Natural killer cell (primary cell): ENCODE data around the gene ATIC. TPM values are rescaled to one million over a fixed set of nuclear protein-coding genes. Genes with fewer than 3 reads are reported as not detected.

Source experiments
- ATAC-seq, 3 donors: fragments of 150-1000 bp in 2 of 3; fragments of 200-7000 bp in 1 of 3; cut with Tn5 transposase; 1 replicate in 1 of 3; 2 replicates in 2 of 3; pipeline ENCODE4 v1.10.0; 2021; ENCODE audit warnings: mild to moderate bottlenecking in 2 of 3, moderate library complexity in 2 of 3
- DNase-seq, 2 donors: peaks; one replicate each; pipeline versions ENCODE4 v3.0.0 to v3.0.0-alpha.2; 2013 to 2021; ENCODE audit warnings: mixed read lengths in 1 of 2
- H3K27ac ChIP-seq: one replicate; pipeline ENCODE4 v1.5.1; 2013; ENCODE audit warnings: mild to moderate bottlenecking, low read length
- H3K27me3 ChIP-seq: one replicate; pipeline ENCODE4 v1.6.1; 2013; ENCODE audit warnings: low read length; ENCODE audit not compliant: control insufficient read depth, insufficient read depth
- H3K36me3 ChIP-seq: one replicate; pipeline ENCODE4 v1.6.1; 2013; ENCODE audit warnings: low read length; ENCODE audit not compliant: control insufficient read depth, insufficient read depth
- H3K4me1 ChIP-seq: one replicate; pipeline ENCODE4 v1.6.1; 2013; ENCODE audit warnings: low read length; ENCODE audit not compliant: control insufficient read depth, insufficient read depth
- H3K4me3 ChIP-seq: one replicate; pipeline ENCODE4 v1.5.1; 2013; ENCODE audit warnings: low read length
- H3K9me3 ChIP-seq: one replicate; pipeline ENCODE4 v1.6.1; 2013; ENCODE audit warnings: low read length; ENCODE audit not compliant: control insufficient read depth, insufficient read depth
- H3K27ac Mint-ChIP-seq, 2 donors: one replicate each; pipeline ENCODE4 v1.8.0; 2022; ENCODE audit warnings: mild to moderate bottlenecking in 2 of 2, mixed read lengths in 2 of 2, moderate library complexity in 1 of 2
- H3K27me3 Mint-ChIP-seq, 2 donors: one replicate each; pipeline ENCODE4 v1.8.0; 2022; ENCODE audit warnings: low read depth in 2 of 2, mixed read lengths in 2 of 2
- H3K36me3 Mint-ChIP-seq: one replicate; pipeline ENCODE4 v1.8.0; 2022; ENCODE audit warnings: mixed read lengths
- H3K4me1 Mint-ChIP-seq, 2 donors: one replicate each; pipeline ENCODE4 v1.8.0; 2022; ENCODE audit warnings: mixed read lengths in 2 of 2
- H3K4me3 Mint-ChIP-seq: one replicate; pipeline ENCODE4 v1.8.0; 2022; ENCODE audit warnings: mild to moderate bottlenecking, moderate library complexity, mixed read lengths
- H3K9me3 Mint-ChIP-seq, 2 donors: one replicate each; pipeline ENCODE4 v1.8.0; 2022; ENCODE audit warnings: mixed read lengths in 2 of 2
- CTCF ChIP-seq: fragments of 200-600 bp; IDR thresholded peaks from one replicate; pipeline ENCODE4 v1.8.0; 2022; ENCODE audit warnings: antibody characterized with exemption
- WGBS: methylation state at CpG from one replicate; pipeline ENCODE4 v1.1.7; 2013; ENCODE audit warnings: missing lambda C conversion rate; ENCODE audit not compliant: insufficient coverage; 5-methylcytosine and 5-hydroxymethylcytosine counted together
- intact Hi-C: fragments of 100-400 bp; cut with micrococcal nuclease; formaldehyde crosslinking; loops from one replicate; pipeline ENCODE4 v1.14.2; 2022
- total RNA-seq, 4 donors: library from RNA; stranded (reverse); fragments of 120-200 nt in 1 of 4; gene quantifications; one replicate each; pipeline versions ENCODE4 v1.2.3 to v1.2.4, GENCODE V29; 2013 to 2022

Gene ATIC
- total RNA-seq, 3 donors from 2014 or later (not counting 1 experiment from before 2014, with no cell fraction given) = 33.2 to 49.9 (median 44.5) TPM

- H3K4me1 Mint-ChIP-seq = no peaks in the 10 kb centered on the region
- WGBS = 95% methylated on average over 10 of the region's 10 CpGs
- no peak overlapping the region for H3K4me3 ChIP-seq
These were observed 63.0 kb downstream of the ATIC start for GRCh38 chr2:215374642-215375466.

GRCh38 chr2:215375467-215375830 is 63.6 kb downstream of the ATIC start:
- Histone ChIP-seq H3K4me3 (no peak overlapping the region), H3K4me1 (no peaks in the 10 kb centered on the region), H3K36me3 (no peaks in the 10 kb centered on the region), H3K9me3 (no peaks in the 10 kb centered on the region), H3K27ac (no peak overlapping the region), H3K27me3 (no peaks in the 10 kb centered on the region)
- 97% methylated on average over 6 of the region's 6 CpGs for WGBS
- Mint-ChIP-seq H3K4me1 (no peaks in the 10 kb centered on the region), H3K27ac (no peak overlapping the region), H3K9me3 (no peaks in the 10 kb centered on the region), H3K27me3 (no peaks in the 10 kb centered on the region), H3K36me3 (no peaks in the 10 kb centered on the region), H3K4me3 (no peak overlapping the region)
- no peak for ATAC-seq
- DNase-seq = no peak
- TF ChIP-seq CTCF = no peak
- intact Hi-C loops = no loop called here

More at GRCh38 chr2:215374642-215375466, 63.0 kb downstream of the ATIC start:
- H3K9me3 ChIP-seq = no peaks in the 10 kb centered on the region
- H3K27me3 Mint-ChIP-seq = no peaks in the 10 kb centered on the region
- H3K27me3 ChIP-seq = no peaks in the 10 kb centered on the region
- no peak overlapping the region for H3K4me3 Mint-ChIP-seq
- no peaks in the 10 kb centered on the region for H3K36me3 ChIP-seq
- intact Hi-C loops = no loop called here
- no peaks in the 10 kb centered on the region for H3K4me1 ChIP-seq
- TF ChIP-seq CTCF = no peak
- ATAC-seq = no peak
- H3K27ac Mint-ChIP-seq = no peak overlapping the region
- H3K36me3 Mint-ChIP-seq = no peaks in the 10 kb centered on the region
- no peaks in the 10 kb centered on the region for H3K9me3 Mint-ChIP-seq
- H3K27ac ChIP-seq = no peak overlapping the region
- no peak for DNase-seq

GRCh38 chr2:215376103-215376780 is 64.4 kb downstream of the ATIC start:
- no peaks in the 10 kb centered on the region for H3K27me3 ChIP-seq
- no peaks in the 10 kb centered on the region for H3K9me3 Mint-ChIP-seq
- WGBS = 83% methylated on average over 6 of the region's 9 CpGs
- H3K4me3 Mint-ChIP-seq = no peak overlapping the region
- H3K27ac ChIP-seq = no peak overlapping the region
- ATAC-seq (no peak), DNase-seq (no peak)
- no peak overlapping the region for H3K4me3 ChIP-seq
- no peak overlapping the region for H3K27ac Mint-ChIP-seq
- H3K36me3 ChIP-seq = no peaks in the 10 kb centered on the region
- intact Hi-C loops = no loop called here
- TF ChIP-seq CTCF = no peak
- no peaks in the 10 kb centered on the region for H3K9me3 ChIP-seq
- no peaks in the 10 kb centered on the region for H3K36me3 Mint-ChIP-seq
- no peaks in the 10 kb centered on the region for H3K4me1 Mint-ChIP-seq
- no peaks in the 10 kb centered on the region for H3K27me3 Mint-ChIP-seq
- H3K4me1 ChIP-seq = no peaks in the 10 kb centered on the region
